ENCODE results near the gene ZCCHC7. TPM values are rescaled to one million over a fixed set of nuclear protein-coding genes. Genes with fewer than 3 reads are reported as not detected.

ZCCHC7 gene
- total and polyA plus RNA-seq, 9 of the 15 experiments (the other 6 are each of a cell fraction or from before 2014, with no cell fraction given), result 34.1 to 68.9 (median 48.8) TPM

DNA sequence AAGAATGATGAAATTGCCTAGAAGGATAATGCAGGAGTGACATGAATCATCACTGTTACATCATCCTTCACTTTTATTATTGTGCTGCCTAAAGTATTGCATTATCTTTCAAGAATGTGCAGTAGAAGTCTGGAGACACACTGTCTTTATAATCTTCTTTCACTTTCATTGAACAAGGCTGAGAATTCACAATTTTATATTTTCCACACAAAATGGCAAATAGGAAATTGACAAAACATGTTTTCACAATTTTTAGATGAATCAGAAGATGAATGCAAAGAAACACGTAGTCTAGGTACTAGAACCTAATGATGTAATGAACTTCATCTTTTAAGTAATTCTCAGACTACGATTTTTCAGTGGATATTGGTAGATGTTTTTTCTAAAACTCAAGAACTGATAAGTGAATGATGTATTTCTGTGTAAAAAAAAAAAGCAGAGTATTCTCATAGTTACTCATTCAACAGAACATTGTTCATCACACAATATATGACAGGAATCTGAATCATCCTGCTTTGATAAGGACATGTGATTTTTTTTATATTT is 170.6 kb downstream of the ZCCHC7 start (continued):
- TF ChIP-seq, protein P1, sequence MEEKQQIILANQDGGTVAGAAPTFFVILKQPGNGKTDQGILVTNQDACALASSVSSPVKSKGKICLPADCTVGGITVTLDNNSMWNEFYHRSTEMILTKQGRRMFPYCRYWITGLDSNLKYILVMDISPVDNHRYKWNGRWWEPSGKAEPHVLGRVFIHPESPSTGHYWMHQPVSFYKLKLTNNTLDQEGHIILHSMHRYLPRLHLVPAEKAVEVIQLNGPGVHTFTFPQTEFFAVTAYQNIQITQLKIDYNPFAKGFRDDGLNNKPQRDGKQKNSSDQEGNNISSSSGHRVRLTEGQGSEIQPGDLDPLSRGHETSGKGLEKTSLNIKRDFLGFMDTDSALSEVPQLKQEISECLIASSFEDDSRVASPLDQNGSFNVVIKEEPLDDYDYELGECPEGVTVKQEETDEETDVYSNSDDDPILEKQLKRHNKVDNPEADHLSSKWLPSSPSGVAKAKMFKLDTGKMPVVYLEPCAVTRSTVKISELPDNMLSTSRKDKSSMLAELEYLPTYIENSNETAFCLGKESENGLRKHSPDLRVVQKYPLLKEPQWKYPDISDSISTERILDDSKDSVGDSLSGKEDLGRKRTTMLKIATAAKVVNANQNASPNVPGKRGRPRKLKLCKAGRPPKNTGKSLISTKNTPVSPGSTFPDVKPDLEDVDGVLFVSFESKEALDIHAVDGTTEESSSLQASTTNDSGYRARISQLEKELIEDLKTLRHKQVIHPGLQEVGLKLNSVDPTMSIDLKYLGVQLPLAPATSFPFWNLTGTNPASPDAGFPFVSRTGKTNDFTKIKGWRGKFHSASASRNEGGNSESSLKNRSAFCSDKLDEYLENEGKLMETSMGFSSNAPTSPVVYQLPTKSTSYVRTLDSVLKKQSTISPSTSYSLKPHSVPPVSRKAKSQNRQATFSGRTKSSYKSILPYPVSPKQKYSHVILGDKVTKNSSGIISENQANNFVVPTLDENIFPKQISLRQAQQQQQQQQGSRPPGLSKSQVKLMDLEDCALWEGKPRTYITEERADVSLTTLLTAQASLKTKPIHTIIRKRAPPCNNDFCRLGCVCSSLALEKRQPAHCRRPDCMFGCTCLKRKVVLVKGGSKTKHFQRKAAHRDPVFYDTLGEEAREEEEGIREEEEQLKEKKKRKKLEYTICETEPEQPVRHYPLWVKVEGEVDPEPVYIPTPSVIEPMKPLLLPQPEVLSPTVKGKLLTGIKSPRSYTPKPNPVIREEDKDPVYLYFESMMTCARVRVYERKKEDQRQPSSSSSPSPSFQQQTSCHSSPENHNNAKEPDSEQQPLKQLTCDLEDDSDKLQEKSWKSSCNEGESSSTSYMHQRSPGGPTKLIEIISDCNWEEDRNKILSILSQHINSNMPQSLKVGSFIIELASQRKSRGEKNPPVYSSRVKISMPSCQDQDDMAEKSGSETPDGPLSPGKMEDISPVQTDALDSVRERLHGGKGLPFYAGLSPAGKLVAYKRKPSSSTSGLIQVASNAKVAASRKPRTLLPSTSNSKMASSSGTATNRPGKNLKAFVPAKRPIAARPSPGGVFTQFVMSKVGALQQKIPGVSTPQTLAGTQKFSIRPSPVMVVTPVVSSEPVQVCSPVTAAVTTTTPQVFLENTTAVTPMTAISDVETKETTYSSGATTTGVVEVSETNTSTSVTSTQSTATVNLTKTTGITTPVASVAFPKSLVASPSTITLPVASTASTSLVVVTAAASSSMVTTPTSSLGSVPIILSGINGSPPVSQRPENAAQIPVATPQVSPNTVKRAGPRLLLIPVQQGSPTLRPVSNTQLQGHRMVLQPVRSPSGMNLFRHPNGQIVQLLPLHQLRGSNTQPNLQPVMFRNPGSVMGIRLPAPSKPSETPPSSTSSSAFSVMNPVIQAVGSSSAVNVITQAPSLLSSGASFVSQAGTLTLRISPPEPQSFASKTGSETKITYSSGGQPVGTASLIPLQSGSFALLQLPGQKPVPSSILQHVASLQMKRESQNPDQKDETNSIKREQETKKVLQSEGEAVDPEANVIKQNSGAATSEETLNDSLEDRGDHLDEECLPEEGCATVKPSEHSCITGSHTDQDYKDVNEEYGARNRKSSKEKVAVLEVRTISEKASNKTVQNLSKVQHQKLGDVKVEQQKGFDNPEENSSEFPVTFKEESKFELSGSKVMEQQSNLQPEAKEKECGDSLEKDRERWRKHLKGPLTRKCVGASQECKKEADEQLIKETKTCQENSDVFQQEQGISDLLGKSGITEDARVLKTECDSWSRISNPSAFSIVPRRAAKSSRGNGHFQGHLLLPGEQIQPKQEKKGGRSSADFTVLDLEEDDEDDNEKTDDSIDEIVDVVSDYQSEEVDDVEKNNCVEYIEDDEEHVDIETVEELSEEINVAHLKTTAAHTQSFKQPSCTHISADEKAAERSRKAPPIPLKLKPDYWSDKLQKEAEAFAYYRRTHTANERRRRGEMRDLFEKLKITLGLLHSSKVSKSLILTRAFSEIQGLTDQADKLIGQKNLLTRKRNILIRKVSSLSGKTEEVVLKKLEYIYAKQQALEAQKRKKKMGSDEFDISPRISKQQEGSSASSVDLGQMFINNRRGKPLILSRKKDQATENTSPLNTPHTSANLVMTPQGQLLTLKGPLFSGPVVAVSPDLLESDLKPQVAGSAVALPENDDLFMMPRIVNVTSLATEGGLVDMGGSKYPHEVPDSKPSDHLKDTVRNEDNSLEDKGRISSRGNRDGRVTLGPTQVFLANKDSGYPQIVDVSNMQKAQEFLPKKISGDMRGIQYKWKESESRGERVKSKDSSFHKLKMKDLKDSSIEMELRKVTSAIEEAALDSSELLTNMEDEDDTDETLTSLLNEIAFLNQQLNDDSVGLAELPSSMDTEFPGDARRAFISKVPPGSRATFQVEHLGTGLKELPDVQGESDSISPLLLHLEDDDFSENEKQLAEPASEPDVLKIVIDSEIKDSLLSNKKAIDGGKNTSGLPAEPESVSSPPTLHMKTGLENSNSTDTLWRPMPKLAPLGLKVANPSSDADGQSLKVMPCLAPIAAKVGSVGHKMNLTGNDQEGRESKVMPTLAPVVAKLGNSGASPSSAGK (IDR thresholded peaks at IDR 0.05), result peak; percentile 32; the same call in 1 of the 2 replicates
- TF ChIP-seq, protein P2, sequence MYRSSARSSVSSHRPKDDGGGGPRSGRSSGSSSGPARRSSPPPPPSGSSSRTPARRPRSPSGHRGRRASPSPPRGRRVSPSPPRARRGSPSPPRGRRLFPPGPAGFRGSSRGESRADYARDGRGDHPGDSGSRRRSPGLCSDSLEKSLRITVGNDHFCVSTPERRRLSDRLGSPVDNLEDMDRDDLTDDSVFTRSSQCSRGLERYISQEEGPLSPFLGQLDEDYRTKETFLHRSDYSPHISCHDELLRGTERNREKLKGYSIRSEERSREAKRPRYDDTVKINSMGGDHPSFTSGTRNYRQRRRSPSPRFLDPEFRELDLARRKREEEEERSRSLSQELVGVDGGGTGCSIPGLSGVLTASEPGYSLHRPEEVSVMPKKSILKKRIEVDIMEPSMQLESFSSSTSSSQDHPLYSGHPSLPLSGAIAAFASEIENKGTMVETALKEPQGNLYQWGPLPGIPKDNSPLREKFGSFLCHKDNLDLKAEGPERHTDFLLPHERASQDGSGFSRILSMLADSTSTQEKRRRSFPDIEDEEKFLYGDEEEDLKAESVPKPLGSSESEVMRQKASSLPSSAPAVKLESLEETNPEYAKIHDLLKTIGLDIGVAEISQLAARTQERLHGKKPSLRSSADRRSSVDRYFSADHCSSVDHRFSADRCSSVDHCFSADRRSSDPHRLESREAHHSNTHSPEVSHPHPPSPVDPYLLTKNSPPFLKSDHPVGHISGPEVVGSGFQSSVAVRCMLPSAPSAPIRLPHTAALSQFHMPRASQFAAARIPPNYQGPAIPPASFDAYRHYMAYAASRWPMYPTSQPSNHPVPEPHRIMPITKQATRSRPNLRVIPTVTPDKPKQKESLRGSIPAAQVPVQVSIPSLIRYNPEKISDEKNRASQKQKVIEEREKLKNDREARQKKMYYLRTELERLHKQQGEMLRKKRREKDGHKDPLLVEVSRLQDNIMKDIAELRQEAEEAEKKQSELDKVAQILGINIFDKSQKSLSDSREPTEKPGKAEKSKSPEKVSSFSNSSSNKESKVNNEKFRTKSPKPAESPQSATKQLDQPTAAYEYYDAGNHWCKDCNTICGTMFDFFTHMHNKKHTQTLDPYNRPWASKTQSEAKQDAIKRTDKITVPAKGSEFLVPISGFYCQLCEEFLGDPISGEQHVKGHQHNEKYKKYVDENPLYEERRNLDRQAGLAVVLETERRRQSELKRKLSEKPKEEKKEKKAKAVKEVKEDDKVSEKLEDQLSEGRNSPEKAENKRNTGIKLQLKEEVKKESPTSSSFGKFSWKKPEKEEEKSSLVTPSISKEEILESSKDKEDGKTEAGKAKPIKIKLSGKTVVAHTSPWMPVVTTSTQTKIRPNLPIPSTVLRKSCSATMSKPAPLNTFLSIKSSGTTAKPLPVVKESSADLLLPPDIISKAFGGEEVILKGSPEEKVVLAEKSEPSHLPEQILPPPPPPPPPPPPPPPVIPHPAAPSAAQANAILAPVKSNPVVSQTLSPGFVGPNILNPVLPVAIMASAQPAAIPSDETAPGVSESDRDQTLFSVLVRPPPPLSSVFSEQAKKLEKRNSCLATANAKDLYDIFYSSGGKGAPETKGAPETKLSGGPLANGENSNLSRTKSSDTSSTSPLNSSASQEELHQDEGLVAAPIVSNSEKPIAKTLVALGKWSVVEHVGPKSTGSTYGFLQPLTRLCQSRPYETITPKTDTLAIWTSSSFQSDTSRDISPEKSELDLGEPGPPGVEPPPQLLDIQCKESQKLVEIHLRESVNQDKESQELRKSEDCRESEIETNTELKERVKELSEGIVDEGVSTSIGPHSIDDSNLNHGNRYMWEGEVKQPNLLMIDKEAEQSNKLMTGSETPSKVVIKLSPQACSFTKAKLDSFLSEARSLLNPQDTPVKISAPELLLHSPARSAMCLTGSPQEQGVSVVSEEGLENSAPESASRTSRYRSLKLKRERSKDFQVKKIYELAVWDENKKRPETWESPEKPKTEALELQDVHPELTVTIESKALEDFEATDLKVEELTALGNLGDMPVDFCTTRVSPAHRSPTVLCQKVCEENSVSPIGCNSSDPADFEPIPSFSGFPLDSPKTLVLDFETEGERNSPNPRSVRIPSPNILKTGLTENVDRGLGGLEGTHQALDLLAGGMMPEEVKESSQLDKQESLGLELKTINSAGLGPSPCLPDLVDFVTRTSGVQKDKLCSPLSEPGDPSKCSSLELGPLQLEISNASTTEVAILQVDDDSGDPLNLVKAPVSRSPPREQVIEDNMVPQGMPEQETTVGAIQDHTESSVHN (IDR thresholded peaks at IDR 0.05; ENCODE audit: borderline replicate concordance in 1 of 2, low read depth in 1 of 2), result peak in 1 of 2 experiments; percentile 91; a peak in 2 of 4 replicates
- TF ChIP-seq ZNF41 (CRISPR knock-in tag; conservative IDR thresholded peaks at IDR 0.05), result no peak
- TF ChIP-seq, protein P3, sequence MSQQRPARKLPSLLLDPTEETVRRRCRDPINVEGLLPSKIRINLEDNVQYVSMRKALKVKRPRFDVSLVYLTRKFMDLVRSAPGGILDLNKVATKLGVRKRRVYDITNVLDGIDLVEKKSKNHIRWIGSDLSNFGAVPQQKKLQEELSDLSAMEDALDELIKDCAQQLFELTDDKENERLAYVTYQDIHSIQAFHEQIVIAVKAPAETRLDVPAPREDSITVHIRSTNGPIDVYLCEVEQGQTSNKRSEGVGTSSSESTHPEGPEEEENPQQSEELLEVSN (IDR thresholded peaks at IDR 0.05; ENCODE audit: borderline replicate concordance in 1 of 2, extremely low read depth in 1 of 2, insufficient read depth in 1 of 2, insufficient read length in 1 of 2, low read depth in 1 of 2, low read length in 1 of 2, poor library complexity in 1 of 2, severe bottlenecking in 1 of 2), result no peak
